ENCODE results near the gene GRIN2C. TPM values are rescaled to one million over a fixed set of nuclear protein-coding genes. Genes with fewer than 3 reads are reported as not detected.

GRIN2C gene
- total and polyA plus RNA-seq, 2 donors (not counting 3 experiments of a cell fraction or from before 2014, with no cell fraction given): 0.04 to 0.60 TPM

DNA sequence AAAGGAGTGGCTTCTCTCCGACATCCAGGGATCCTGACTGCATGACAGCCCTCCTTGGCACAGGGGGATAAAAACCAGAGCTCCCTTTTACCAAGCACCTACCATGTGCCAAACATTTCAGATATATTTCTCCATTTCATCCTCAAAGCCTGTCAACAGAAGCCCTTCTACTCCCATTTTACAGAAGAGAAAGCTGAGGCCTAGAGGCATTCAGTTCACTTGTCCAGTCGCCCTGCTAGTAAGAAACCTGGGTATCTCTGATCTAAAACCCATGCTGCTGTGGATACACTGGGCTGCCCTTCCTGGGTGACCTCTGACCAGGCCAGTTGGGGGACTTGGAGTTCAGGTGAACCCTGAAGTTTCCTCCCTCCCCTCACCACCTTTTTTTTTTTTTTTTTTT, 19.0 kb upstream of the GRIN2C start:
- Histone ChIP-seq H3K4me3 (replicated peaks in 1 of 3; ENCODE audit: insufficient read depth in 1 of 3, low read depth in 1 of 3, low read length in 3 of 3) (no peak overlapping the region), H3K27ac (ENCODE audit: insufficient read depth, low read depth, low read length) (no peak overlapping the region), H3K36me3 (ENCODE audit: control insufficient read depth in 2 of 2, extremely low read depth in 1 of 2, insufficient read depth in 2 of 2, low read length in 2 of 2) (no peaks in the 10 kb centered on the region), H3K27me3 (ENCODE audit: control insufficient read depth in 2 of 2, insufficient read depth in 2 of 2, low read length in 2 of 2) (no peaks in the 10 kb centered on the region), H4K20me1 (replicated peaks; ENCODE audit: control insufficient read depth, extremely low read depth, insufficient read depth, low read length) (no peaks in the 10 kb centered on the region), H3K4me2 (ENCODE audit: insufficient read depth, low read length) (no peak overlapping the region), H3K9me1 (replicated peaks; ENCODE audit: control insufficient read depth, extremely low read depth, insufficient read depth, low read length) (no peaks in the 10 kb centered on the region), H3K79me2 (ENCODE audit: control insufficient read depth, insufficient read depth, low read length) (no peaks in the 10 kb centered on the region), H3K9ac (replicated peaks; ENCODE audit: extremely low read depth, insufficient read depth, low read length) (no peak overlapping the region), H2AFZ (ENCODE audit: low read depth, low read length) (no peak overlapping the region), H3K9me3 (replicated peaks; ENCODE audit: control insufficient read depth, insufficient read depth, low read length) (no peaks in the 10 kb centered on the region), H3K4me1 (ENCODE audit: control insufficient read depth, extremely low read depth, insufficient read depth, low read length) (peaks cover 5% of the 10 kb centered on the region)
- FAIRE-seq (no peak), DNase-seq (ENCODE audit: low read depth, low spot score) (no peak)
- BruUV-seq (replicated peaks): no TSS peak
- TF ChIP-seq JUN (IDR thresholded peaks at IDR 0.05; ENCODE audit: borderline replicate concordance, insufficient read depth, insufficient read length, low read depth): no peak
- TF ChIP-seq, protein P1, sequence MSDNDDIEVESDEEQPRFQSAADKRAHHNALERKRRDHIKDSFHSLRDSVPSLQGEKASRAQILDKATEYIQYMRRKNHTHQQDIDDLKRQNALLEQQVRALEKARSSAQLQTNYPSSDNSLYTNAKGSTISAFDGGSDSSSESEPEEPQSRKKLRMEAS (IDR thresholded peaks at IDR 0.05; ENCODE audit: insufficient read depth, insufficient read length): no peak
- TF ChIP-seq FOS (IDR thresholded peaks at IDR 0.05; ENCODE audit: borderline replicate concordance, insufficient read depth, low read length): no peak
- TF ChIP-seq, protein P2, sequence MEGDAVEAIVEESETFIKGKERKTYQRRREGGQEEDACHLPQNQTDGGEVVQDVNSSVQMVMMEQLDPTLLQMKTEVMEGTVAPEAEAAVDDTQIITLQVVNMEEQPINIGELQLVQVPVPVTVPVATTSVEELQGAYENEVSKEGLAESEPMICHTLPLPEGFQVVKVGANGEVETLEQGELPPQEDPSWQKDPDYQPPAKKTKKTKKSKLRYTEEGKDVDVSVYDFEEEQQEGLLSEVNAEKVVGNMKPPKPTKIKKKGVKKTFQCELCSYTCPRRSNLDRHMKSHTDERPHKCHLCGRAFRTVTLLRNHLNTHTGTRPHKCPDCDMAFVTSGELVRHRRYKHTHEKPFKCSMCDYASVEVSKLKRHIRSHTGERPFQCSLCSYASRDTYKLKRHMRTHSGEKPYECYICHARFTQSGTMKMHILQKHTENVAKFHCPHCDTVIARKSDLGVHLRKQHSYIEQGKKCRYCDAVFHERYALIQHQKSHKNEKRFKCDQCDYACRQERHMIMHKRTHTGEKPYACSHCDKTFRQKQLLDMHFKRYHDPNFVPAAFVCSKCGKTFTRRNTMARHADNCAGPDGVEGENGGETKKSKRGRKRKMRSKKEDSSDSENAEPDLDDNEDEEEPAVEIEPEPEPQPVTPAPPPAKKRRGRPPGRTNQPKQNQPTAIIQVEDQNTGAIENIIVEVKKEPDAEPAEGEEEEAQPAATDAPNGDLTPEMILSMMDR (IDR thresholded peaks at IDR 0.05; ENCODE audit: extremely low read depth in 1 of 2, insufficient read depth in 1 of 2, low read depth in 1 of 2, low read length in 2 of 2): no peak
- no peak for TF ChIP-seq GATA2 (IDR thresholded peaks at IDR 0.05; ENCODE audit: insufficient read depth, insufficient read length, low read depth, low read length)
- TF ChIP-seq POLR2A (IDR thresholded peaks at IDR 0.05; ENCODE audit: low read depth, low read length): no peak
- no peak for TF ChIP-seq EZH2 (IDR thresholded peaks at IDR 0.05; ENCODE audit: borderline replicate concordance, low read depth, low read length, severe bottlenecking)
- no peak for TF ChIP-seq MYC (IDR thresholded peaks at IDR 0.05; ENCODE audit: low read depth, low read length)
- TF ChIP-seq POLR2AphosphoS5 (IDR thresholded peaks at IDR 0.05; ENCODE audit: insufficient read depth, low read depth, low read length): no peak
- POLR2A ChIA-PET: no interaction called here
- CTCF ChIA-PET: no interaction called here
- dilution Hi-C loops (cut with MboI; ENCODE audit: extremely low pct_ligation_motif_present, low sequenced_read_pairs): no loop called here
- intact Hi-C loops (cut with micrococcal nuclease): no loop called here
